Measurements from ENCODE around the gene SIPA1L3.

SIPA1L3 gene

GRCh38 chr19:38234615-38235014, 327.6 kb downstream of the SIPA1L3 start:
- no peak for DNase-seq (ENCODE audit: low read depth in 2 of 2)

- no peak for DNase-seq (ENCODE audit: low read depth in 2 of 2)
Measured at GRCh38 chr19:38239816-38240215, 332.8 kb downstream of the SIPA1L3 start.

- DNase-seq (ENCODE audit: low read depth in 2 of 2): no peak
Measured at GRCh38 chr19:38243279-38243673, 336.3 kb downstream of the SIPA1L3 start.

- DNase-seq (ENCODE audit: low read depth in 2 of 2): no peak
Measured at GRCh38 chr19:38245826-38246498, 339.0 kb downstream of the SIPA1L3 start.

GRCh38 chr19:38247126-38247525, 340.1 kb downstream of the SIPA1L3 start:
- DNase-seq (ENCODE audit: low read depth in 2 of 2): no peak

- no peak for DNase-seq (ENCODE audit: low read depth in 2 of 2)
Measured at GRCh38 chr19:38247734-38248268, 340.8 kb downstream of the SIPA1L3 start.

GRCh38 chr19:38248421-38248820, 341.4 kb downstream of the SIPA1L3 start:
- DNase-seq (ENCODE audit: low read depth in 2 of 2): no peak

GRCh38 chr19:38250428-38250820, 343.4 kb downstream of the SIPA1L3 start:
- no peak for DNase-seq (ENCODE audit: low read depth in 2 of 2)

GRCh38 chr19:38250821-38251563, 344.0 kb downstream of the SIPA1L3 start:
- DNase-seq (ENCODE audit: low read depth in 2 of 2): no peak

GRCh38 chr19:38251564-38252051, 344.6 kb downstream of the SIPA1L3 start:
- no peak for DNase-seq (ENCODE audit: low read depth in 2 of 2)

GRCh38 chr19:38252385-38252784, 345.4 kb downstream of the SIPA1L3 start:
- DNase-seq (ENCODE audit: low read depth in 2 of 2): no peak

- no peak for DNase-seq (ENCODE audit: low read depth in 2 of 2)
Measured at GRCh38 chr19:38252941-38253691, 346.1 kb downstream of the SIPA1L3 start.

- no peak for DNase-seq (ENCODE audit: low read depth in 2 of 2)
Measured at GRCh38 chr19:38253788-38254187, 346.8 kb downstream of the SIPA1L3 start.

GRCh38 chr19:38255383-38256014, 348.5 kb downstream of the SIPA1L3 start:
- no peak for DNase-seq (ENCODE audit: low read depth in 2 of 2)
